IPS-20b (cell line): ENCODE measurements around the gene CYTIP.

Source experiments
- H3K27ac ChIP-seq: one replicate; pipeline ENCODE4 v1.5.1; 2013; ENCODE audit warnings: low read length
- H3K27me3 ChIP-seq: 2 replicates; pipeline ENCODE4 v1.6.1; 2013; ENCODE audit warnings: mild to moderate bottlenecking, low read length, inconsistent platforms; ENCODE audit not compliant: insufficient read depth
- H3K36me3 ChIP-seq: 2 replicates; pipeline ENCODE4 v1.6.1; 2013; ENCODE audit warnings: low read depth, mild to moderate bottlenecking, inconsistent platforms, low read length, moderate library complexity; ENCODE audit not compliant: insufficient read depth
- H3K4me1 ChIP-seq: 2 replicates; pipeline ENCODE4 v1.6.1; 2013; ENCODE audit warnings: mild to moderate bottlenecking, control low read depth, inconsistent platforms, low read length, moderate library complexity; ENCODE audit not compliant: insufficient read depth
- H3K4me3 ChIP-seq: 2 replicates; pipeline ENCODE4 v1.5.1; 2013; ENCODE audit warnings: mild to moderate bottlenecking, low read length, inconsistent platforms
- H3K9ac ChIP-seq: 2 replicates; pipeline ENCODE4 v1.6.1; 2013; ENCODE audit warnings: low read depth, mild to moderate bottlenecking, inconsistent platforms, low read length, moderate library complexity
- H3K9me3 ChIP-seq: 2 replicates; pipeline ENCODE4 v1.6.1; 2013; ENCODE audit warnings: mild to moderate bottlenecking, low read depth, low read length, inconsistent platforms; ENCODE audit not compliant: insufficient read depth

CYTIP gene

GRCh38 chr2:157476953-157477709 lies 33.2 kb upstream of the CYTIP start:
- Histone ChIP-seq H3K27ac (no peak overlapping the region), H3K36me3 (no peaks in the 10 kb centered on the region), H3K4me1 (no peaks in the 10 kb centered on the region), H3K4me3 (no peak overlapping the region), H3K27me3 (no peaks in the 10 kb centered on the region), H3K9me3 (no peaks in the 10 kb centered on the region), H3K9ac (no peak overlapping the region)

GRCh38 chr2:157475722-157476390 lies 32.0 kb upstream of the CYTIP start:
- H3K4me3 ChIP-seq = no peak overlapping the region
- no peak overlapping the region for H3K9ac ChIP-seq
- no peaks in the 10 kb centered on the region for H3K36me3 ChIP-seq
- no peaks in the 10 kb centered on the region for H3K27me3 ChIP-seq
- H3K9me3 ChIP-seq = no peaks in the 10 kb centered on the region
- H3K4me1 ChIP-seq = no peaks in the 10 kb centered on the region
- no peak overlapping the region for H3K27ac ChIP-seq

- Histone ChIP-seq H3K9ac (no peak overlapping the region), H3K27ac (no peak overlapping the region), H3K4me3 (no peak overlapping the region), H3K36me3 (no peaks in the 10 kb centered on the region), H3K9me3 (no peaks in the 10 kb centered on the region), H3K4me1 (no peaks in the 10 kb centered on the region), H3K27me3 (no peaks in the 10 kb centered on the region)
Measured at GRCh38 chr2:157473581-157473980, 29.7 kb upstream of the CYTIP start.

- Histone ChIP-seq H3K27me3 (no peaks in the 10 kb centered on the region), H3K4me3 (no peak overlapping the region), H3K9me3 (no peaks in the 10 kb centered on the region), H3K36me3 (no peaks in the 10 kb centered on the region), H3K27ac (no peak overlapping the region), H3K4me1 (no peaks in the 10 kb centered on the region), H3K9ac (no peak overlapping the region)
Measured at GRCh38 chr2:157471078-157471477, 27.2 kb upstream of the CYTIP start.

DNA sequence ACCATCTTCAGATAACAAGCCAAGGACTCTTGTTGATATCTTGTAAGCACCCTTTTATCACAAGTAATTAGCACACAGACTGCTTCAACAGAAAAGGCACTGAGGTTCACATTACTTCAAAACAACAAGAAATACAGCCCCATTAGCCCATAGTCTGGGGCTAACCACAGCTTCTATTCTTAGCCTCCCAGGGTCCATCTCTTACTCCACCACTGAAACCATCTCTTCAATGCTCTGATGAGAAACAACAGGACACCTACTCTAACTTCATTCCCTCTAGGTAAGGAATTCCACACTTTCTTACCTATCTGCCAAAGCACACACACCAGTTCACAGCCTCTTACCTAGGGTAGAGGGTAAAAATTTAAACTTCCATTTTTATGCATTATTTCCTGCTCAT lies 26.4 kb upstream of the CYTIP start:
- no peak overlapping the region for H3K9ac ChIP-seq
- H3K27ac ChIP-seq = no peak overlapping the region

GRCh38 chr2:157469726-157470125 lies 25.8 kb upstream of the CYTIP start:
- no peak overlapping the region for H3K9ac ChIP-seq
- H3K9me3 ChIP-seq = no peaks in the 10 kb centered on the region

More for the DNA sequence above, 26.4 kb upstream of the CYTIP start:
- Histone ChIP-seq H3K4me3 (no peak overlapping the region), H3K36me3 (no peaks in the 10 kb centered on the region), H3K9me3 (no peaks in the 10 kb centered on the region), H3K27me3 (no peaks in the 10 kb centered on the region), H3K4me1 (no peaks in the 10 kb centered on the region)

GRCh38 chr2:157468931-157469708 lies 25.2 kb upstream of the CYTIP start:
- no peaks in the 10 kb centered on the region for H3K36me3 ChIP-seq
- H3K9ac ChIP-seq = no peak overlapping the region
- no peaks in the 10 kb centered on the region for H3K27me3 ChIP-seq
- H3K4me1 ChIP-seq = no peaks in the 10 kb centered on the region
- no peaks in the 10 kb centered on the region for H3K9me3 ChIP-seq
- H3K27ac ChIP-seq = no peak overlapping the region
- H3K4me3 ChIP-seq = no peak overlapping the region

More at GRCh38 chr2:157469726-157470125, 25.8 kb upstream of the CYTIP start:
- H3K27ac ChIP-seq = no peak overlapping the region
- H3K4me1 ChIP-seq = no peaks in the 10 kb centered on the region
- no peaks in the 10 kb centered on the region for H3K27me3 ChIP-seq
- H3K36me3 ChIP-seq = no peaks in the 10 kb centered on the region
- no peak overlapping the region for H3K4me3 ChIP-seq

DNA sequence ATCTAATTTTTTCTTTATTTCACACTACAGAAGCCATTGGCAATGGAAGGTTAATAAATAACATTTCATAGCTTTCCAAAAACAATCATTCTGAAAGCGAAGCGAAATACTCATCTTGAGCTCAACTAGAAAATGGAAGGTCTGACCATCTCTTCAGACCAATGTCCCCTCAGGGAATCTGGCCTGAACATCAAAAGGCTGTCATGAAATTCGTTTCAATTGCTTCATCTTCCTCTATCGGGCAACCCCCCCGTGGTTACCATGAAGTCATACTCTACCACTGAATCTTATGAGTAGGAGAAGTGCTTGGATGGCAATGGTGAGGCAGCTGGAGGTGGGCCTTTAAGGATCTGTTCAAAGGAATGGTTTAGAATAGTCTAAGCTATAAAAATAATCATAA lies 22.9 kb upstream of the CYTIP start:
- no peaks in the 10 kb centered on the region for H3K4me1 ChIP-seq
- no peaks in the 10 kb centered on the region for H3K27me3 ChIP-seq
- H3K36me3 ChIP-seq = no peaks in the 10 kb centered on the region
- H3K9ac ChIP-seq = no peak overlapping the region
- no peak overlapping the region for H3K4me3 ChIP-seq
- H3K27ac ChIP-seq = no peak overlapping the region
- no peaks in the 10 kb centered on the region for H3K9me3 ChIP-seq

- Histone ChIP-seq H3K27ac (no peak overlapping the region), H3K4me3 (no peak overlapping the region), H3K9me3 (no peaks in the 10 kb centered on the region), H3K4me1 (peaks cover 6% of the 10 kb centered on the region; the same call in 1 of the 2 replicates), H3K9ac (no peak overlapping the region), H3K36me3 (no peaks in the 10 kb centered on the region), H3K27me3 (no peaks in the 10 kb centered on the region)
Measured at GRCh38 chr2:157465554-157465953, 21.7 kb upstream of the CYTIP start.

- Histone ChIP-seq H3K4me3 (no peak overlapping the region), H3K9me3 (no peaks in the 10 kb centered on the region), H3K9ac (no peak overlapping the region), H3K4me1 (peaks cover 21% of the 10 kb centered on the region), H3K27ac (no peak overlapping the region), H3K36me3 (no peaks in the 10 kb centered on the region), H3K27me3 (no peaks in the 10 kb centered on the region)
Measured at GRCh38 chr2:157463002-157463401, 19.1 kb upstream of the CYTIP start.

DNA sequence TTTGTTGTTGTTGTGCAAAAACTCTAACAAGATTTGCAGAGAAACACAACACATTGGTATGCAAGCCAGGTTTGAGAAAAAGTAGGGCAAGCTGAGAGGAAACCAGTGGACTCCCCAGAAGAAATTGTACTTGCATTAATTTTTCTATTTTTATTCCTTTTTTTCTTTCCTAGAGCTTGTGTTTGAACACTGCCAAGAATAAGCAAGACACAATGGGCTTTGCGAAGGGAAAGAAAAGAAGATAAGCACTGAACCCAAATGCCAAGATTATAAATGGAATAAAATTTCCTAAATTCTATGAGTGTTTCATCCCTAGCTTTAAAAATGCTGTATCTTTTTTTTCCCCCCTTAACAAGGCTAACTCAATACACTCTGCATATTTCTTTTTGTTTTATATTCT lies 17.0 kb upstream of the CYTIP start:
- Histone ChIP-seq H3K27ac (no peak overlapping the region), H3K36me3 (no peaks in the 10 kb centered on the region), H3K4me1 (peaks cover 21% of the 10 kb centered on the region)

More for the DNA sequence above, 17.0 kb upstream of the CYTIP start:
- Histone ChIP-seq H3K9ac (no peak overlapping the region), H3K27me3 (no peaks in the 10 kb centered on the region), H3K9me3 (no peaks in the 10 kb centered on the region), H3K4me3 (no peak overlapping the region)
